HepG2 (cell line): ENCODE data around the gene TEKTIP1. TPM values are rescaled to one million over a fixed set of nuclear protein-coding genes. Genes with fewer than 3 reads are reported as not detected.

Source experiments
- FOXA1 ChIP-seq, 2 experiments: fragments of 450-650 bp in 1 of 2; sonication (generic) in 1 of 2; formaldehyde crosslinking in 1 of 2; IDR thresholded peaks; 2 replicates each; pipeline versions ENCODE4 v1.4.0 to v1.6.1; 2016 to 2020; ENCODE audit warnings: missing genetic modification reagents in 1 of 2
- KMT2A ChIP-seq: sonication (generic); formaldehyde crosslinking; IDR thresholded peaks from 2 replicates; pipeline ENCODE4 v1.4.0; 2020; ENCODE audit warnings: missing genetic modification reagents
- MYC ChIP-seq: sonication (generic); formaldehyde crosslinking; IDR thresholded peaks from 2 replicates; pipeline ENCODE4 v1.9.0; 2021; ENCODE audit warnings: missing genetic modification reagents, borderline replicate concordance
- NFKBIZ ChIP-seq: IDR thresholded peaks from 2 replicates; pipeline ENCODE4 v1.6.1; 2018; ENCODE audit warnings: missing genetic modification reagents, missing compliant biosample characterization
- PCBP1 ChIP-seq: fragments of 200-400 bp; formaldehyde crosslinking; IDR thresholded peaks from 2 replicates; pipeline ENCODE4 v1.6.1; 2017; ENCODE audit warnings: mild to moderate bottlenecking, low read depth, low read length, borderline replicate concordance
- PHF8 ChIP-seq: sonication (generic); formaldehyde crosslinking; IDR thresholded peaks from 2 replicates; pipeline ENCODE4 v1.5.0; 2020; ENCODE audit warnings: missing genetic modification reagents
- SOX5 ChIP-seq: IDR thresholded peaks from 2 replicates; pipeline ENCODE4 v1.6.1; 2016; ENCODE audit warnings: borderline replicate concordance
- ZNF431 ChIP-seq: sonication (generic); formaldehyde crosslinking; IDR thresholded peaks from 2 replicates; pipeline ENCODE4 v1.9.0; 2022; ENCODE audit warnings: missing genetic modification reagents, low read depth, mild to moderate bottlenecking, borderline replicate concordance
- ZNF547 ChIP-seq: sonication (generic); formaldehyde crosslinking; IDR thresholded peaks from 2 replicates; pipeline ENCODE4 v1.5.1; 2020; ENCODE audit warnings: mild to moderate bottlenecking, missing genetic modification reagents
- ZNF563 ChIP-seq: sonication (generic); formaldehyde crosslinking; IDR thresholded peaks from 2 replicates; pipeline ENCODE4 v1.8.0; 2022; ENCODE audit warnings: mild to moderate bottlenecking, moderate library complexity, missing genetic modification reagents
- ZNF720 ChIP-seq: sonication (generic); formaldehyde crosslinking; IDR thresholded peaks from 2 replicates; pipeline ENCODE4 v1.4.0; 2020; ENCODE audit warnings: missing genetic modification reagents
- polyA plus RNA-seq, 8 experiments: library from polyadenylated mRNA; depleted of rRNA in 3 of 8; stranded (reverse) in 7 of 8; unstranded in 1 of 8; fragments of >200 nt; fragmentation: Illumina TruSeq in 4 of 8; extraction: Trizol in 4 of 8; gene quantifications; 2 replicates each; pipeline versions ENCODE4 v1.2.1 to v1.2.3, GENCODE V29; 2011 to 2016; ENCODE audit warnings: low read depth in 4 of 8, missing spikeins in 1 of 8, mixed read lengths in 1 of 8; ENCODE audit not compliant: insufficient read depth in 1 of 8
- total RNA-seq, 5 experiments: library from RNA; depleted of rRNA; stranded (reverse); fragments of >200 nt; fragmentation: Illumina TruSeq; extraction: Trizol; gene quantifications; 2 replicates each; pipeline ENCODE4 v1.2.3, GENCODE V29; 2016; ENCODE audit warnings: low read depth in 1 of 5
- TF ChIP-seq, protein P1 (sequence below), 2 experiments: sonication (generic) in 1 of 2; formaldehyde crosslinking in 1 of 2; IDR thresholded peaks; 2 replicates each; pipeline versions ENCODE4 v1.6.1 to v1.9.0; 2014 to 2022; ENCODE audit warnings: antibody characterized with exemption in 1 of 2, borderline replicate concordance in 1 of 2, inconsistent platforms in 1 of 2, low read depth in 1 of 2, missing genetic modification reagents in 1 of 2
- TF ChIP-seq, protein P2 (sequence below): sonication (generic); formaldehyde crosslinking; IDR thresholded peaks from 2 replicates; pipeline ENCODE4 v1.4.0; 2020; ENCODE audit warnings: mild to moderate bottlenecking, low read depth, missing genetic modification reagents
- TF ChIP-seq, protein P3 (sequence below): sonication (generic); formaldehyde crosslinking; IDR thresholded peaks from 2 replicates; pipeline ENCODE4 v1.8.0; 2022; ENCODE audit warnings: missing genetic modification reagents, mild to moderate bottlenecking, inconsistent platforms, borderline replicate concordance
- TF ChIP-seq, protein P4 (sequence below): IDR thresholded peaks from 2 replicates; pipeline ENCODE4 v1.6.1; 2012; ENCODE audit warnings: low read depth, low read length, improper control_type of control experiment

The TEKTIP1 gene
- total and polyA plus RNA-seq, 2 of the 13 experiments (the other 11 are each of a cell fraction or from before 2014, with no cell fraction given), result not detected

DNA sequence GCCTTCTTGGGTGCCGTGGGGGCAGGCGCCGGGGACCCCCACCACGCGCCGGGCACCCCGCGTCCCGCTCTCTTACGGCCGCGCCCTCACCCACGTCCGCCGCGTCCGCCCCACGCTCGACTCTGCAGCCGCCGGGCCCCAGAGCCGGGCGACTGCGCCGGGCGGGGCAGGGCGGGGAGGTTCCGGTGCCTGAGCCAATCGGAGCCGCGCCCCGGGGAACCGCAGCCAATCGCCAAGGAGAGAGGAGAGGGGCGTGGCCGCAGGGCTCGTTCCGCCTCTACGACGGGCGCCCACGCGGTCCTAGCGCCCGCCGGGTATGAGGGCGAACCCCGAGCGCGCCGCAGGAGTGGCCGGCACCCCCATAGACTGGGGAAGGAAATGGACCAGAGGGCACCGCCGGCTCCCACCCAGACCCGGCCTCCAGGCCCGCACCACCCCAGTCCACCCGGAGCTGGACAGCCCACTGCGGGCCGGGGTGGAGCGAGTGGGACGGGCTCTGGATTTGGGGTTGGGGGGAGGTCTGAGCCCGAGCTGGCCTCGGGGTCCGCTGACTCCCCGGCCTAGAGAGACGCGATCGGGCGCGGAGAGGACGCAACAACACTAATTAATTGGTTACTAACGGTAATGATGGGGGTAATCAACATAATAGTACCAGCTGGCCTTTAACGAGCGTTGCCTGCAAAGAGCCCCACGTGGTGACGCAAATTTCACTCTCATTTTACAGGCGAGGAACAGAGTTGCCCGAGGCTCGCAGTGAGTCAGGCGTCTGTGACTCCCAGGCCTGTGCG, 18.7 kb downstream of the TEKTIP1 start, which contains the start of gene MFSD12 (continued):
- peak; percentile 71 for TF ChIP-seq MYC (CRISPR knock-in tag)
- TF ChIP-seq PCBP1, result 0 out of 2 replicates have a peak, but pooled peaks have one; percentile 43
- no peak for TF ChIP-seq NFKBIZ
- TF ChIP-seq, protein P1, sequence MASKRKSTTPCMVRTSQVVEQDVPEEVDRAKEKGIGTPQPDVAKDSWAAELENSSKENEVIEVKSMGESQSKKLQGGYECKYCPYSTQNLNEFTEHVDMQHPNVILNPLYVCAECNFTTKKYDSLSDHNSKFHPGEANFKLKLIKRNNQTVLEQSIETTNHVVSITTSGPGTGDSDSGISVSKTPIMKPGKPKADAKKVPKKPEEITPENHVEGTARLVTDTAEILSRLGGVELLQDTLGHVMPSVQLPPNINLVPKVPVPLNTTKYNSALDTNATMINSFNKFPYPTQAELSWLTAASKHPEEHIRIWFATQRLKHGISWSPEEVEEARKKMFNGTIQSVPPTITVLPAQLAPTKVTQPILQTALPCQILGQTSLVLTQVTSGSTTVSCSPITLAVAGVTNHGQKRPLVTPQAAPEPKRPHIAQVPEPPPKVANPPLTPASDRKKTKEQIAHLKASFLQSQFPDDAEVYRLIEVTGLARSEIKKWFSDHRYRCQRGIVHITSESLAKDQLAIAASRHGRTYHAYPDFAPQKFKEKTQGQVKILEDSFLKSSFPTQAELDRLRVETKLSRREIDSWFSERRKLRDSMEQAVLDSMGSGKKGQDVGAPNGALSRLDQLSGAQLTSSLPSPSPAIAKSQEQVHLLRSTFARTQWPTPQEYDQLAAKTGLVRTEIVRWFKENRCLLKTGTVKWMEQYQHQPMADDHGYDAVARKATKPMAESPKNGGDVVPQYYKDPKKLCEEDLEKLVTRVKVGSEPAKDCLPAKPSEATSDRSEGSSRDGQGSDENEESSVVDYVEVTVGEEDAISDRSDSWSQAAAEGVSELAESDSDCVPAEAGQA (IDR thresholded peaks at IDR 0.05; ENCODE audit: low read depth), result no peak
- TF ChIP-seq, protein P1 (CRISPR knock-in tag; IDR thresholded peaks at IDR 0.05; ENCODE audit: borderline replicate concordance), result no peak
- 0 out of 2 replicates have a peak, but pooled peaks have one; percentile 30 for TF ChIP-seq ZNF547
- TF ChIP-seq PHF8 (CRISPR knock-in tag), result peak; percentile 73
- TF ChIP-seq, protein P2, sequence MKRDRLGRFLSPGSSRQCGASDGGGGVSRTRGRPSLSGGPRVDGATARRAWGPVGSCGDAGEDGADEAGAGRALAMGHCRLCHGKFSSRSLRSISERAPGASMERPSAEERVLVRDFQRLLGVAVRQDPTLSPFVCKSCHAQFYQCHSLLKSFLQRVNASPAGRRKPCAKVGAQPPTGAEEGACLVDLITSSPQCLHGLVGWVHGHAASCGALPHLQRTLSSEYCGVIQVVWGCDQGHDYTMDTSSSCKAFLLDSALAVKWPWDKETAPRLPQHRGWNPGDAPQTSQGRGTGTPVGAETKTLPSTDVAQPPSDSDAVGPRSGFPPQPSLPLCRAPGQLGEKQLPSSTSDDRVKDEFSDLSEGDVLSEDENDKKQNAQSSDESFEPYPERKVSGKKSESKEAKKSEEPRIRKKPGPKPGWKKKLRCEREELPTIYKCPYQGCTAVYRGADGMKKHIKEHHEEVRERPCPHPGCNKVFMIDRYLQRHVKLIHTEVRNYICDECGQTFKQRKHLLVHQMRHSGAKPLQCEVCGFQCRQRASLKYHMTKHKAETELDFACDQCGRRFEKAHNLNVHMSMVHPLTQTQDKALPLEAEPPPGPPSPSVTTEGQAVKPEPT (CRISPR knock-in tag), result peak; percentile 67; the same call in 1 of the 2 replicates
- peak; percentile 67; the same call in 1 of the 2 replicates for TF ChIP-seq ZNF563 (CRISPR knock-in tag)
- TF ChIP-seq, protein P3, sequence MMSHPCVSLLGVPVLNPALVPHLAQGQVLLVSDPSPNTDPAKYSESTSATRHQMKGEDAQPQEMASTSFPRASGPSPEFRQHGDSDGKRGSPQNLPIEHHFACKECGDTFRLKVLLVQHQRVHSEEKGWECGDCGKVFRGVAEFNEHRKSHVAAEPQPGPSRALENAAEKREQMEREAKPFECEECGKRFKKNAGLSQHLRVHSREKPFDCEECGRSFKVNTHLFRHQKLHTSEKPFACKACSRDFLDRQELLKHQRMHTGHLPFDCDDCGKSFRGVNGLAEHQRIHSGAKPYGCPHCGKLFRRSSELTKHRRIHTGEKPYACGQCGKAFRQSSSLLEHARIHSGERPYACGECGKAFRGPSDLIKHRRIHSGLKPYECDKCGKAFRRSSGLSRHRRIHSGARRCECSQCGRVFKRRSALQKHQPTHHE (CRISPR knock-in tag), result no peak
- TF ChIP-seq ZNF720 (CRISPR knock-in tag), result no peak
- TF ChIP-seq, protein P4, sequence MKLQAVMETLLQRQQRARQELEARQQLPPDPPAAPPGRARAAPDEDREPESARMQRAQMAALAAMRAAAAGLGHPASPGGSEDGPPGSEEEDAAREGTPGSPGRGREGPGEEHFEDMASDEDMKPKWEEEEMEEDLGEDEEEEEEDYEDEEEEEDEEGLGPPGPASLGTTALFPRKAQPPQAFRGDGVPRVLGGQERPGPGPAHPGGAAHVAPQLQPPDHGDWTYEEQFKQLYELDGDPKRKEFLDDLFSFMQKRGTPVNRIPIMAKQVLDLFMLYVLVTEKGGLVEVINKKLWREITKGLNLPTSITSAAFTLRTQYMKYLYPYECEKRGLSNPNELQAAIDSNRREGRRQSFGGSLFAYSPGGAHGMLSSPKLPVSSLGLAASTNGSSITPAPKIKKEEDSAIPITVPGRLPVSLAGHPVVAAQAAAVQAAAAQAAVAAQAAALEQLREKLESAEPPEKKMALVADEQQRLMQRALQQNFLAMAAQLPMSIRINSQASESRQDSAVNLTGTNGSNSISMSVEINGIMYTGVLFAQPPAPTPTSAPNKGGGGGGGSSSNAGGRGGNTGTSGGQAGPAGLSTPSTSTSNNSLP, result no peak
- TF ChIP-seq ZNF431, result no peak
- no peak for TF ChIP-seq SOX5 (CRISPR knock-in tag)
- no peak; the same call in 1 of the 2 replicates for TF ChIP-seq KMT2A
- TF ChIP-seq FOXA1 (IDR thresholded peaks at IDR 0.05), result no peak
- no peak for TF ChIP-seq FOXA1 (CRISPR knock-in tag; IDR thresholded peaks at IDR 0.05)
